K562 (cell line): ENCODE results near the gene TMEM184A. TPM values are rescaled to one million over a fixed set of nuclear protein-coding genes. Genes with fewer than 3 reads are reported as not detected.
A peak's percentile ranks its signal among the peaks of the same experiment; 100 is the strongest.

Source experiments
- CSDE1 ChIP-seq, 2 experiments: fragments of 450-650 bp; IDR thresholded peaks; 2 replicates each; pipeline ENCODE4 v1.6.1; 2016; ENCODE audit warnings: mild to moderate bottlenecking in 1 of 2
- GATA2 ChIP-seq: sonication (generic); formaldehyde crosslinking; IDR thresholded peaks from 2 replicates; pipeline ENCODE4 v1.4.0; 2020; ENCODE audit warnings: mild to moderate bottlenecking, missing genetic modification reagents
- HDAC2 ChIP-seq: fragments of 450-650 bp; IDR thresholded peaks from 2 replicates; pipeline ENCODE4 v1.6.1; 2016; ENCODE audit warnings: mild to moderate bottlenecking
- HDGF ChIP-seq: fragments of 450-650 bp; IDR thresholded peaks from 2 replicates; pipeline ENCODE4 v1.6.1; 2016
- HNRNPH1 ChIP-seq: fragments of 200-400 bp; formaldehyde crosslinking; optimal IDR thresholded peaks from 2 replicates; pipeline ENCODE3; 2017; ENCODE audit warnings: low read depth, mild to moderate bottlenecking, low read length, moderate library complexity
- KAT8 ChIP-seq: fragments of 450-650 bp; IDR thresholded peaks from 2 replicates; pipeline ENCODE4 v1.6.1; 2016; ENCODE audit warnings: low read depth, mild to moderate bottlenecking
- LEF1 ChIP-seq: fragments of 450-650 bp; IDR thresholded peaks from 2 replicates; pipeline ENCODE4 v1.6.1; 2016; ENCODE audit warnings: mild to moderate bottlenecking
- NONO ChIP-seq, 2 experiments: fragments of 200-400 bp in 1 of 2; fragments of 450-650 bp in 1 of 2; formaldehyde crosslinking in 1 of 2; IDR thresholded peaks; 2 replicates each; pipeline ENCODE4 v1.6.1; 2017; ENCODE audit warnings: low read depth in 2 of 2, mild to moderate bottlenecking in 2 of 2, moderate library complexity in 2 of 2, low read length in 1 of 2
- REST ChIP-seq, 2 experiments: fragments of 450-650 bp; formaldehyde crosslinking in 1 of 2; IDR thresholded peaks; 2 replicates each; pipeline versions ENCODE4 v1.4.0 to v1.6.1; 2014 to 2020; ENCODE audit warnings: mild to moderate bottlenecking in 2 of 2, borderline replicate concordance in 1 of 2, low read depth in 1 of 2
- RNF219 ChIP-seq: fragments of 250-450 bp; sonication (Bioruptor Pico); IDR thresholded peaks from 2 replicates; pipeline ENCODE4 v1.5.0; 2022; ENCODE audit warnings: mild to moderate bottlenecking
- SMAD4 ChIP-seq: fragments of 250-450 bp; sonication (Bioruptor Pico); conservative IDR thresholded peaks from 2 replicates; pipeline ENCODE4 v1.8.0; 2021; ENCODE audit warnings: inconsistent platforms, mild to moderate bottlenecking, moderate library complexity
- WHSC1 ChIP-seq: IDR thresholded peaks from one replicate; pipeline ENCODE4 v1.6.1; 2012; ENCODE audit warnings: low read length, control low read depth, inconsistent platforms
- ZNF146 ChIP-seq: IDR thresholded peaks from one replicate; pipeline ENCODE4 v1.6.1; 2018; ENCODE audit warnings: missing compliant biosample characterization; ENCODE audit not compliant: unreplicated experiment
- ZNF696 ChIP-seq: fragments of 250-450 bp; sonication (Bioruptor Pico); conservative IDR thresholded peaks from 2 replicates; pipeline ENCODE4 v1.4.0; 2020; ENCODE audit warnings: mild to moderate bottlenecking, moderate library complexity
- polyA plus RNA-seq, 8 experiments: library from polyadenylated mRNA; depleted of rRNA in 4 of 8; stranded (reverse) in 5 of 8; unstranded in 3 of 8; fragments of >200 nt; fragmentation: Nextera tagmentation in 2 of 8; fragmentation: Illumina TruSeq in 1 of 8; extraction: Ambion mirVana in 2 of 8; extraction: Trizol in 1 of 8; gene quantifications; 2 replicates each; pipeline versions ENCODE4 v1.2.1 to v1.2.3, GENCODE V29; 2011 to 2014; ENCODE audit warnings: inconsistent platforms in 1 of 8, missing spikeins in 1 of 8
- total RNA-seq, 7 experiments: library from RNA; depleted of rRNA in 6 of 7; stranded (reverse); fragments of >200 nt in 6 of 7; fragmentation: Illumina TruSeq in 2 of 7; extraction: Trizol in 2 of 7; gene quantifications; 2 replicates each; pipeline versions ENCODE4 v1.2.1 to v1.2.3, GENCODE V29; 2011 to 2021; ENCODE audit warnings: low replicate concordance in 1 of 7

Gene TMEM184A
- total and polyA plus RNA-seq, 9 of the 15 experiments (the other 6 are each of a cell fraction or from before 2014, with no cell fraction given): 0.10 to 0.18 (median 0.11) TPM; not detected in 6

GRCh38 chr7:1537535-1538412, 18.2 kb downstream of the TMEM184A start (continued):
- TF ChIP-seq GATA2 (CRISPR knock-in tag) (peak; percentile 83), LEF1 (0 out of 2 replicates have a peak, but pooled peaks have one; percentile 34), ZNF146 (CRISPR knock-in tag) (no peak), SMAD4 (CRISPR knock-in tag) (peak; percentile 89), REST (IDR thresholded peaks at IDR 0.05; ENCODE audit: borderline replicate concordance) (no peak), REST (CRISPR knock-in tag; IDR thresholded peaks at IDR 0.05; ENCODE audit: low read depth) (no peak), HDGF (no peak), HNRNPH1 (no peak), CSDE1 (IDR thresholded peaks at IDR 0.05) (peak in 1 of 2 experiments; percentile 100; a peak in 2 of 4 replicates), HDAC2 (peak; percentile 92), NONO (IDR thresholded peaks at IDR 0.05; ENCODE audit: low read depth in 2 of 2, low read length in 1 of 2) (no peak), RNF219 (no peak), WHSC1 (no peak), ZNF696 (CRISPR knock-in tag) (no peak), KAT8 (no peak)
